GM18873 (cell line): ENCODE data around the gene C13orf42.

Experiments used
- ATAC-seq: cut with Tn5 transposase; IDR thresholded peaks from one replicate; pipeline ENCODE4 v1.9.1; 2021; ENCODE audit warnings: mild to moderate bottlenecking, moderate library complexity, moderate number of reproducible peaks; ENCODE audit not compliant: unreplicated experiment, low FRiP score

Gene C13orf42

DNA sequence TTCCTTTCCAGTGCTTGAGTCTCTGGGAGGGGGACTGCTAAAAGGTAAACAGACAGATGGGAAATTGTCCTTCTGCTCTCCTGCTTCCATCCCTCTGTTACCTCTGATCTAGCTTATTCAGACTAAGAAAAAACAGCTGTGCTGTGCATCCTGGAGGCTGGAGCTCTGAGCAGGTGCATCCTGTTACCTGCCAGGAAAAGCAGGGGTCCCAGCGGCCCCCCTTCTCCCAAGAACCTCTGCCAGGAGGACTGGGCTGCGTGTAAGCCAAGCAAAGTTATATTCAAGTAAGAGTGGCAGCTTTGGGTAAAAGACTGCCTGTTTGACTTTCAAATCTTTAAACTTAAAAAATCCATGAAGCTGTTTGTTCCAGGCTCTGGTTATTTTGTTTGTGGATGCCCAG, 75.1 kb downstream of the C13orf42 start:
- no peak for ATAC-seq

GRCh38 chr13:51035469-51035868, 75.6 kb downstream of the C13orf42 start:
- no peak for ATAC-seq

- ATAC-seq, result no peak
These were observed 76.2 kb downstream of the C13orf42 start for GRCh38 chr13:51034906-51035305.

- ATAC-seq, result no peak
These were observed 77.5 kb downstream of the C13orf42 start for GRCh38 chr13:51033421-51034185.

DNA sequence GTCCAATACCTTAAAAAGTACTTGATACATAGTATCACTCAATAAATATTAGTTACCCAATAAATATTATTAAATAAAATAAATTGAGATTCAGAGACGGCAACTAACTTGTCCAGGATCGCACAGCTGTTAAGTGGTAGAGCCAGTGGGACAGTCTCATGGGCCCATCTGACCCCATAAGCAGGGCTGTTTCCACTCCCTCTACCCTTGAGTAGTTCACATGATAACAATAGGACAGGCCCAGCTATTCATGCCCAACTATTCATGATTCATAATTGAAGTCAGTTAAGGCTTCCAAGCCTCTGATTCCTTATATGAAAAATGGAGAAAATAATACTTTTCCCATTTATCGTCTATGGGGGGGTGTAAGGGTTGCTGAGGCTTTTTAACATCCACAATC, 78.2 kb downstream of the C13orf42 start:
- ATAC-seq, result no peak
